Measurements from ENCODE around the gene RRAGD. TPM values are rescaled to one million over a fixed set of nuclear protein-coding genes. Genes with fewer than 3 reads are reported as not detected.
A peak's percentile ranks its signal among the peaks of the same experiment; 100 is the strongest.

RRAGD gene
- total and polyA plus RNA-seq, 2 of the 13 experiments (the other 11 are each of a cell fraction or from before 2014, with no cell fraction given): 0.35 to 0.53 TPM

DNA sequence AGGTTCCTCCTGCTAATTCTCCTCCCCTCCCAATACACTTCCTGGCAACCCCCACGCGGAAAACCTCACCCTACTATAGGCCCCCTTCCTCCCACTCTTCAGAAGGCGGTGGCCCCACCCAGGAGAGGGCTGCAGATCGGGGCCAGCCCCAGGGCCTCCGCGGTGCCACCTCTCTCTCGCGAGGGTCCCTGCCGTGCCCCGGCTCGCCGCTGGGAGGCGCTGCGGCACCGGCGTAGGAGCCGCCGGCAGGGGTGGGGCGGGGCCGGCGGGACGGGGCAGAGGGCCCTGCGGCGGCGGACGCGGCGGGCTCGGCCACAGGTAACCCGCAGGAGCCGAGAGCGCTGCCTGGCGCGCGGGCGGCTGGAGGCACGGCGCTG is 20.8 kb upstream of the RRAGD start, which contains the start of gene ANKRD6 (continued):
- TF ChIP-seq ZHX2 (IDR thresholded peaks at IDR 0.05; ENCODE audit: low read depth) (no peak), ZHX2 (CRISPR knock-in tag; IDR thresholded peaks at IDR 0.05; ENCODE audit: borderline replicate concordance) (no peak), MXD3 (CRISPR knock-in tag; IDR thresholded peaks at IDR 0.05) (no peak), ZNF468 (CRISPR knock-in tag; IDR thresholded peaks at IDR 0.05) (no peak), DNMT1 (CRISPR knock-in tag; IDR thresholded peaks at IDR 0.05) (0 out of 2 replicates have a peak, but pooled peaks have one; percentile 38), MEIS2 (CRISPR knock-in tag; IDR thresholded peaks at IDR 0.05) (0 out of 2 replicates have a peak, but pooled peaks have one; percentile 31), CHD2 (IDR thresholded peaks at IDR 0.05; ENCODE audit: low read depth, low read length) (peak; percentile 78), MAFG (CRISPR knock-in tag; IDR thresholded peaks at IDR 0.05) (no peak), POGZ (CRISPR knock-in tag; IDR thresholded peaks at IDR 0.05) (peak; percentile 40; the same call in 1 of the 2 replicates), HMGXB4 (CRISPR knock-in tag; IDR thresholded peaks at IDR 0.05; ENCODE audit: borderline replicate concordance in 1 of 2, low read depth in 1 of 2) (peak; percentile 26 to 68; a peak in 2 of 4 replicates), ZMYM4 (CRISPR knock-in tag; IDR thresholded peaks at IDR 0.05) (peak; percentile 64), ZFP36L2 (CRISPR knock-in tag; IDR thresholded peaks at IDR 0.05) (no peak), SYNCRIP (IDR thresholded peaks at IDR 0.05; ENCODE audit: insufficient read depth, low read depth, low read length) (no peak), ZNF552 (CRISPR knock-in tag; IDR thresholded peaks at IDR 0.05; ENCODE audit: borderline replicate concordance) (no peak), NR3C1 (CRISPR knock-in tag; IDR thresholded peaks at IDR 0.05) (no peak), FOXA3 (CRISPR knock-in tag; IDR thresholded peaks at IDR 0.05) (peak; percentile 11; the same call in 1 of the 2 replicates), FOXK2 (IDR thresholded peaks at IDR 0.05) (no peak), ZSCAN25 (CRISPR knock-in tag; IDR thresholded peaks at IDR 0.05) (peak; percentile 100), LCORL (IDR thresholded peaks at IDR 0.05) (no peak), LCORL (CRISPR knock-in tag; IDR thresholded peaks at IDR 0.05) (peak; percentile 50; the same call in 1 of the 2 replicates), KDM5B (CRISPR knock-in tag; IDR thresholded peaks at IDR 0.05; ENCODE audit: borderline replicate concordance) (no peak)
- TF ChIP-seq, protein P1, sequence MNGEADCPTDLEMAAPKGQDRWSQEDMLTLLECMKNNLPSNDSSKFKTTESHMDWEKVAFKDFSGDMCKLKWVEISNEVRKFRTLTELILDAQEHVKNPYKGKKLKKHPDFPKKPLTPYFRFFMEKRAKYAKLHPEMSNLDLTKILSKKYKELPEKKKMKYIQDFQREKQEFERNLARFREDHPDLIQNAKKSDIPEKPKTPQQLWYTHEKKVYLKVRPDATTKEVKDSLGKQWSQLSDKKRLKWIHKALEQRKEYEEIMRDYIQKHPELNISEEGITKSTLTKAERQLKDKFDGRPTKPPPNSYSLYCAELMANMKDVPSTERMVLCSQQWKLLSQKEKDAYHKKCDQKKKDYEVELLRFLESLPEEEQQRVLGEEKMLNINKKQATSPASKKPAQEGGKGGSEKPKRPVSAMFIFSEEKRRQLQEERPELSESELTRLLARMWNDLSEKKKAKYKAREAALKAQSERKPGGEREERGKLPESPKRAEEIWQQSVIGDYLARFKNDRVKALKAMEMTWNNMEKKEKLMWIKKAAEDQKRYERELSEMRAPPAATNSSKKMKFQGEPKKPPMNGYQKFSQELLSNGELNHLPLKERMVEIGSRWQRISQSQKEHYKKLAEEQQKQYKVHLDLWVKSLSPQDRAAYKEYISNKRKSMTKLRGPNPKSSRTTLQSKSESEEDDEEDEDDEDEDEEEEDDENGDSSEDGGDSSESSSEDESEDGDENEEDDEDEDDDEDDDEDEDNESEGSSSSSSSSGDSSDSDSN (CRISPR knock-in tag; IDR thresholded peaks at IDR 0.05): peak; percentile 35; the same call in 1 of the 2 replicates

Measured in HepG2 (cell line).